ENCODE measurements around the gene IGFLR1.

The IGFLR1 gene

DNA sequence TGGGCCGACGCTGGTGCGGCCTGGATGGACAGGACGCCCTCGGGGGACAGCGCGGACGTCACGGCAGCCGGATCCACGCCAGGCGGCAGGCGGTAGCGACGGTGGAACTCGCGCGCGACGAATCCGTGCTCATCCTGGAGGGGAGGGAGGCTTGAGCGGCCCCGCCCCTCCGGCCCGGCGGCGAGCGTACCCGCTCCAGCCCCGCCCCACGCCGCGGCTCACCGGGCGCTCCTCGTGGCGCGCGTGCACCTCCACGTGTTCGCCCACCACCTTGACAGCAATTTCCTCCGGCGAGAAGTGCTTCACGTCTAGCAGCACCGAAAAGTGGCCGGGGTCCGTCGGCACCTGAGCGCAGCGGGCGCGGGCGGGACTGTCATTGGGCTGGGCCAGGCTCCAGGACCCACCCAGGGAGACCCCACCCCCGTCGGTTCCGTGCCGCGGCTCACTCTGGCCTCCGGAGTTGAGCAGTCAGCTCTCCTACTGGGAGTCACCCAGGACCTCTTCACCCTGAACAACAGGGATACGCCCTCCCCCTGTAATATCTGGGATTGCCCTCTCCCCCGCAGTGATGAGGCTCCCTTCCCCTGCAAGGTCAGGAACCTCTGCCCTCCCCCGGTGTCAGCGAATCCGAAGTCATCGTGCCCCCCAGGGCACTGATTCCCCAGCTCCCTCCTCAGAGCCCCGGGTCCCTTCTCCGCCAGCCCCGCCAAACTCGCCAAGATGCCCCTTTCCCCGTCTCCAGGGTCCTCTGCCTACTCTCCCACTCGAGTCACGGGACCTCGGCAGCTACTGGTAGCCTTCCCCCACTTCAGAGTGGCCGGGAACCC, 13.5 kb upstream of the IGFLR1 start:
- no peak for DNase-seq (ENCODE audit: low spot score)

DNA sequence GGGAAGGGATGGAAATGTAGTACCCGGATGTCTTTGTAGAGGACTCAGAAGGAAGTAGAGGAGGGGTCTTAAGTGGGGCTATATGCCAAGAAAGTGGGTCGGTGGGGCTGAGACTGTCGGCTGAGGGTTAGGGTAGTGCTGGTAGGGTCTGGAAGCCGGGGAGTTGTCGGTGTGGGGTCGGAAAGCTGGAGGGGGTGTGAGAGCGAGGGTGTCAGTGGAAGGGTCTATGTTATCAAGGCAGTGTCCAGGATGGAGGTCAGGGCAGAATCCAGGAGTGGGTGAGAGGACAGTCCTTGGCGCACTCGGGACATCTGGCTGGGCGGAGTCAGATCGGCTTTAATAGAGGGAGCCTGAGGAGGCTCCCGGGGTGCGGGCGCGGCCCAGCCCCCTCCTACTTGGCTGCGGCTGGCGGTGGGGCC, 12.9 kb upstream of the IGFLR1 start:
- no peak for DNase-seq (ENCODE audit: low spot score)

DNA sequence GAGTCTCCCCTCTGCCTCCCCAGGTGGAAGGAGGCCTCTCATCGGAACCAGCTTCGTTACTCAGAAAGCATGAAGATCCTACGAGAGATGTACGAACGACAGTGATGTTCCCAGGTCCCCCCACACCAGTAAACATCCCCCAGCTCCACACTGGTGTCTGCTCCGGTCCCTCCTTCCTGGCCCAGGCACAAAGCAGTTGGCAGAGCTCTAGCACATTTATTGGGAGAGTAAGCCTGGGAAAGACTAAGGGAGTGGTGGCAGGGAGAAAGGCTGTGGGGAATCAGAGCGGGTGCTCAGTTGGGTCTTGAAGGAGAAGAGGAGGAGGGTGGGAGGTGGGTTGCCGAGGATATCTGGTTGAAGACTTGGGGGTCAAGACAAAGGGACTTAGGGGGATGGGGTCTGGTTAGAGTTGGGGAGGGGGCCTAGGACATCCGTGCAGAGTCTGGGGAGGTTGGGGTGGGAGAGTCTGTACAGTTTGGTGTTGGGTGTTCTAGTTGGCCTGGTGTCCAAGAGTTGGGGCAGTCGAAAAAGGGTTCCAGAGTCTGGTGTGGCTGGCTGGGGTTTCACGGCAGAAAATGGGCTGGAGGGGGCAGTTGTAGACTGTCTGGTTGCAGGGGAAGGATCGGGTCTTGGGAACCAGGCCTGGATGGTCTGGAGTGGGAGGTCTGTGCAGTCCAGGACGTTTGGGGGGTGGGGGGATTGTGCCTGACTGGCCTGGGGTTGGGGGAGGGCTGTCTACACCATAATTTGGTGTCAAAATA, 12.3 kb upstream of the IGFLR1 start:
- DNase-seq (ENCODE audit: low spot score), result no peak

DNA sequence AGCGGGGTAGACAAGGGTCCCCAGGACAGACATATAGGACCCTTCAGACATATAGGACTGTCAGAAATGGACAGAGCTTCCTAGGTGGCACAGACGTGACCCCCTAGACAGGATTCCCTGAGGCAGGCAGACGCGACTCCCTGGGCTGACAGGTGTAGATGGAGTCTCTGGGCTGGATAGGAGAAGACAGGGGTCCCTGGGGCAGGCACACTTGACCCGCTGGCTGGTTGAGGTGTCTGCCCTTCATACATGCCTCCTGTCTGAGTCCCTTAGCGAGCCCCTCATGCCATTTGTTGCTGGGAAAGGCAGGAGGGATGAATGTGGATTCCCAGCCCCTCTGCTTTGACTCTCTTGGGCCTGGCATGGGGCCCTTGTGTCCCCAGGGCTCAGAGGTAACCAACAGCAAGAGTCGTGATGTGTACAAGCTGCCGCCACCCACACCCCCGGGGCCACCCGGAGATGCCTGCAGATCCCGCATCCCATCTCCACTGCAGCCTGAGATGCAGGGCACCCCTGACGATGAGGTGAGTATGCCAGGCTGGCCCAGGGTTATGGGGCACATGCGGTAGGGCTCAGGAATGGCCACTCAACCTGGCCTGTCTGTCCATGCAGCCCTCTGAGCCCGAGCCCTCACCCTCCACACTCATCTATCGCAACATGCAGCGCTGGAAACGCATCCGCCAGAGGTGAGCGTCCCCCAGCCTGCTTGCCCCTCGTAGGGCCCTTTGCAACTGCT, 11.6 kb upstream of the IGFLR1 start:
- DNase-seq (ENCODE audit: low spot score), result no peak

DNA sequence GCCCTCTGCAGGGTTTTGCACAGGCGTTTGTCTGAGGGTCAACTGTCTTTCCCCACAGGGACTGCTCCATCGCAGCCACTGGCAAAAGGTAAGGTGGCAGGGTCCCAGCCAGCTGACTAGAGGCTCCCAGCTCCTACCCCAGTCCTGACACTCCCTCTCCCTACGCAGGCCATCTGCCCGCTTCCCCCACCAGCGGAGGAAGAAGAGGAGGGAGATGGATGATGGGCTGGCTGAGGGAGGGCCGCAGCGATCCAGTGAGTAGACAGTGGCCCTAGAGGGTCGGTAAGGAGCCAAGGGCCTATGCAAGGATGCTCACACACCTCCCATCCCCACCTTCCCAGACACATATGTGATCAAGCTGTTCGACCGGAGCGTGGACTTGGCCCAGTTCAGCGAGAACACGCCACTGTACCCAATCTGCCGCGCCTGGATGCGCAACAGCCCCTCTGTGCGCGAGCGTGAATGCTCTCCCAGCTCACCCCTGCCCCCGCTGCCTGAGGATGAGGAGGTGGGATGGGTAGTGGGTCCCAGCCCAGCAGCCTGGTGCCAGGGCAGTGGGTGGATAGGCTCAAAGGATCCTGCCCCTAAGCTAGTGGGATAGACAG, 10.6 kb upstream of the IGFLR1 start:
- no peak for DNase-seq (ENCODE audit: low spot score)

DNA sequence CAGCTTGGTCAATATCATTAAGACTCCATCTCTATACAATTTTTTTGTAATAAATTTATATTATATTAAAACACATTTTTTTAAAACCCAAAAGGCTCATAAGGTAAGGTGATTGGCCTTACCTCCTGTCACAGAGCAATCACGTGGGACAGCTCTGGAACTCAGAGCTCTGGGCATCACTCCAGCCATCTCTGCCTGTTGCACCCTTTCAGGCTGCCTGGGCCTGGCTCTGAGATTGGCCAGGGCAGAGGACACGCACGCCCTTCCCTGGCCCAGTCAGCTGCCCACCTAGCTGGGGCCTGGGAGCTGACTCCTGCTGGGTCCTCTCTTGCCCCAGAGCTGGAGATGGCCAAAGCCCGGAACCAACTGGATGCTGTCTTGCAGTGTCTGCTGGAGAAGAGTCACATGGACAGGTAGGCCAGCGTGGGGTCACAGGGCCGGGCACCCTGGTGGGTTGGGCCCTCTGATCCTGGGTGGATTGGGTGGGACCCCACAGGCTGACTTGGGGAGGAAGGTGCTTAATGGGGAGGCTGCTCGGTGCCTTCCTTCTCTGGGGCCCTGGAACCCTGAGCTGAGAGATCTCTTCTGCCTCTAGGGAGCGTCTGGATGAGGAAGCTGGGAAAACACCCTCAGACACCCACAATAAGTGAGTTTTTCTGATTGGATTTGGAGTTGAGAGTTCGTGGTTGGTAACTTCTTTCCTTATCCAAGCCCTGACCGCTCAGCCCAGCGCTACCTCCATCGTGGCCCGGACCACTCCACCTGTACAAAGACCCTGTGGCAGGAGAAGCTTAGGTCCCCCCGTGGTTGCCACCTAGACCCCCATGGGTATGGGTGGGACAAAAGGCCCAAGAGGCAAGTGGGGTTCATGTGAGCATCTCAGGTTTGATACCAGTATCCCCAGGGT, 9.8 kb upstream of the IGFLR1 start:
- no peak for DNase-seq (ENCODE audit: low spot score)

DNA sequence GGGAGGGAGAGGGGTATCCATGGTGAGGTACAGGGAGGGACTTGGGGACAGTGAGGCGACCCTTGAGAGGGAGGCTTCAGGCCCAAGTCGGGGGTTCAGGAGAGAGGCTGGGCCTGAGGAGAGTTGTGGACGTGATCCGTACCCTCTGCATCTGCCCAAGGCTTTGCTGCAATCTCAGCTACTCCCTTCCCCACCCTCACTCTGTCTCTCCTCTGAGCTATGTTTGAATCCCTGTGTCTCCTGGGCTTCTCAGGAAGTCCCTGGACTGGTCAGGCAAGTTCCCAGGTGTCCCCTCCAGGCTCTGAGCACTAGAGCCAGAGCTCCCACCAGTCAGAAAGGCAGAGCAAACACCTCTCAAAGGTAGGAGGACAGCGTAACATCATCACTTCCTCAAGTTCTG, 7.9 kb upstream of the IGFLR1 start:
- no peak for DNase-seq (ENCODE audit: low spot score)

DNA sequence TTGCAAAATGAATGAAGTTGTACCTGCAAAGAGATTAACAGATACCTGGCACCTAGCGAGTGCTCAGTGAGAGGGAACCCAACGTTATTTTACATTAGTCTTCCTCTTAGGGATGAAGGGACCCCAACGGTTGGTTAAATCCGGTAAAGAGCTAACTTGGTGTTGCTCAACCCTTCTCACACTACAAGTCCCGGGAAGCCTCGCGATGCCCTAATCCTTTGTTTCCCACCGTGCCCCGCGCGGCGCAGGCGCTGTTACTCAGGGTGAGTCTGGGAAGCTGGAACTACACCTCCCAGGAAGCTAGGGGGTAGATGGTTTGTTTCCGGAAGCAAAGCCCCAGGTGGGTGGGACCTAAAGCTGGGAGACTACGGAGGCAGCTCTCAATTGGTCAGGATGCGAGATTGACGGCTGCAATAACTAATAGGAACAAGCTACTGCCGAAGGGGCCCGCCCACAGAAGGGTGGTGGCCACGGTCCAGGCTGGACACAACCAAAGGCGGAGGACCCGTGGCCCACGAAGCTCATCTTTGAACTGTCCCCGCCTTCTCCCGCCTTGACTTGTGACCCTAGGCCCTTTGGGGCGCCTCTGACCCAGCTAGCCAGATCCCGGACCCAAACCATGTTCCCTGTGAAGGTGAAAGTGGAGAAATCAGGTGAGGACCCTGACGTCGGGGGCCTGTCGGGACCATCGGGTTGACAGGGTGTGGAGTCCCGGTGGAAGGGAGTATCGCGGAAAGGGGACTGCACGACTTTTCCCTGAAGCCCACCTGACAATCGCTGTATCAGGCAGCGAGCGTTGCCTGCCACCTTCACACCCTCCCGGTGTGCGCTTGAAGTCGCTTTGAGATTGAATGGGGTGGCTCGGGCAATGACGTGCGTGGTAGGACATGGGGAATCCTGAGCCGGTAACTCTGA, 6.1 kb upstream of the IGFLR1 start, which contains the start of gene LIN37:
Gene LIN37 (plus strand): TSS at position 471 of the 915 bp plus-strand sequence. CDS start 149 bp downstream, at position 620.
- DNase-seq (ENCODE audit: low spot score), result peak; percentile 100

DNA sequence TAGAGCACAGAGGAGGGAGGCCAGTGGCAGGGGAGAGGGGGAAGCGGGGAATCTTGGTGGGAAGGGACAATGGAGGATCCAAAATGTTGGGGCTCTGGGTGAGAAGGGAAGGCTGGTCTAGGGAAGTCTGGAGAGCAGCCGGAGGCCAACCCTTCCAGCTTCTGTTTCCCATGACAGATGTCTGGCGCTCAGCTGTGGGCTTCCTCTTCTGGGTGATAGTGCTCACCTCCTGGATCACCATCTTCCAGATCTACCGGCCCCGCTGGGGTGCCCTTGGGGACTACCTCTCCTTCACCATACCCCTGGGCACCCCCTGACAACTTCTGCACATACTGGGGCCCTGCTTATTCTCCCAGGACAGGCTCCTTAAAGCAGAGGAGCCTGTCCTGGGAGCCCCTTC, 4.3 kb upstream of the IGFLR1 start:
- no peak for DNase-seq (ENCODE audit: low spot score)

DNA sequence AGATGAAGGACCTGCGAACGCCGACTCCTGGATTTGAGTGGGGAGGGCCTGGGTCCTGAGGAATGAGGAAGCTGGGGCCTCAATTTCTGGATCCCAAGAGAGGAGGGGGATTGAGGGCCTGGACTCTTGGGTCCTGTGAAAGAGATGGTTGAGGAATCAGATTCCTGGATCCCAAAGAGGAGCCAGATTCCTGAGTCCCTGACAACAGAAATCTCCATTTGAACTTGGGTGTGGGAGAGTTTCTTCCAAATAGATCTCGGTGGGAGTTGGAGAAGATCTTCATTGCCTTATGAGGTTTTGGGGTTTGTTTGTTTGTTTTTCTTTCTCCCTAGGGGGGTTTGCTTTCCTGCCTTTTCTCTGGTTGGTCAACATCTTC, 3.8 kb upstream of the IGFLR1 start:
- DNase-seq (ENCODE audit: low spot score), result no peak

DNA sequence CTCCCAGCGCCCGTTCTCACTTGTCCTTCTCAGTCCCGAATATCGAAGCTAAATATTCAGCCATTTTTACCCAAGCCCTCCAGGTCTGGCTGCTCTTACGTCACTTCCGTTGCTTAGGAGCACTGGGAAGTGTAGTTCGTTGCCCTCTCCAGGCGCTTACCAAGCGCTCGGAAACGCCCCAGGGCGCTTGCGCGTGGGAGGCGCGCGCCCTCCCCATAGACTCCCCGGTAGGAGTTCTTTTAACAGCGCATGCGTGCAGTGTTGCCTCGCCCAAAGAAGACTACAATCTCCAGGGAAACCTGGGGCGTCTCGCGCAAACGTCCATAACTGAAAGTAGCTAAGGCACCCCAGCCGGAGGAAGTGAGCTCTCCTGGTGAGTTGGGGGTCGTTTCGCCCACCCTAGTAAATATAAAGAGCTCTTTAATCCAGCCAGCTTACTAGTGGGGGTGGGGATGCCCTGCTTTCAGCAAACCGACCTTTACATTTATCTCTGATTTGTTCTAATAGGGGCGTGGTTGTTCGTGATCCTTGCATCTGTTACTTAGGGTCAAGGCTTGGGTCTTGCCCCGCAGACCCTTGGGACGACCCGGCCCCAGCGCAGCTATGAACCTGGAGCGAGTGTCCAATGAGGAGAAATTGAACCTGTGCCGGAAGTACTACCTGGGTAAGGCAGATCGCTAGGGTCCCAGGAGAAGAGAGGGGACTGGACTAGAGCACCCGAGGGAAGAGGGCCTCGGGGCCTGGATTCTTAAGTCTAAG, 3.3 kb upstream of the IGFLR1 start, which contains the start of the genes PSENEN and U2AF1L4:
Gene PSENEN (plus strand): TSS at position 324 of the 759 bp plus-strand sequence. CDS start 280 bp downstream, at position 604.
Gene U2AF1L4 (minus strand): TSS at position 91 of the 759 bp plus-strand sequence. CDS start 27 bp downstream, at position 64.
- peak; percentile 99 for DNase-seq (ENCODE audit: low spot score)

DNA sequence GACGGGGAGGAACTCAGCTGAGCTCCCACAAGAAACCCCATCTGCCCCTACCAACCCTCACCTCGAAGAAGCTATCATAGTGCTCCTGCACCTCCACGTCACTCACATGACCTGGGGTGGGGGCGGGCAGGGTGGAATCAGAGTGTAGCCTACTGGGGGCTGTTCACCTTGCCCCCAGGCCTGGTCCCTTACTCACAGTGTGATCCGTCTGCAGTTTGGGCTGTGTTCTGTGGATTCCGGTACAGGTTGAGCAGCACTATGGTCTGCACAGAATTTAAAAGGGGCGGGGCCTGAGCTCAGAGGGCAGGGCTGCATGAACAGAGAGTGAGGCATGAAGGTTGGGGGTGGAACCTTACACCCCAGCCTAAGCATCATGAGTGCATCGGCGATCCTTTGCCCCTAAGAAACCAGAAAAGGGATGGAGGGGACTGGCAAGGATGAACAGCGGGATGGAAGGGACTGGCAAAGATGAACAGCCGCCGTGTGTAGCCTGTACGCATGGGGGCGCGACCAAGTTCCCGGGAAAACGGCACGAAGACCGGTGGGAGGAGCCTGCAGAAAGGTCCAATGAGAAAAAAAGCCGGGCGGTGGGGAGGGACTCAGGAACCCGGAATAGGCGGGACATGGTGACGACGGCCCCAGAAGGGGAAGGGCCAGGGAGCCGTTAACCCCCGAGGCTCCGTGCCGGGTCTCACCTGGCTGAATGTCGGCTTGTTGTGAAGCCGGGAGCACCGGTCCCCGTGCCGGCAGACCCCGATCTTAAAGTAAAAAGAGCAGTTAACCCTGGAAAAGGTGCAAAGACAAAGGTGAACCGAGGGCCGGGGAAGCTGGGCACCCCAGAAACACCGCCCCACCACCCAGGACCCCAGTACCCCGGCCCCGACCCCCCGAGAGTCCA, 2.4 kb upstream of the IGFLR1 start:
- DNase-seq (ENCODE audit: low spot score), result peak; percentile 97

DNA sequence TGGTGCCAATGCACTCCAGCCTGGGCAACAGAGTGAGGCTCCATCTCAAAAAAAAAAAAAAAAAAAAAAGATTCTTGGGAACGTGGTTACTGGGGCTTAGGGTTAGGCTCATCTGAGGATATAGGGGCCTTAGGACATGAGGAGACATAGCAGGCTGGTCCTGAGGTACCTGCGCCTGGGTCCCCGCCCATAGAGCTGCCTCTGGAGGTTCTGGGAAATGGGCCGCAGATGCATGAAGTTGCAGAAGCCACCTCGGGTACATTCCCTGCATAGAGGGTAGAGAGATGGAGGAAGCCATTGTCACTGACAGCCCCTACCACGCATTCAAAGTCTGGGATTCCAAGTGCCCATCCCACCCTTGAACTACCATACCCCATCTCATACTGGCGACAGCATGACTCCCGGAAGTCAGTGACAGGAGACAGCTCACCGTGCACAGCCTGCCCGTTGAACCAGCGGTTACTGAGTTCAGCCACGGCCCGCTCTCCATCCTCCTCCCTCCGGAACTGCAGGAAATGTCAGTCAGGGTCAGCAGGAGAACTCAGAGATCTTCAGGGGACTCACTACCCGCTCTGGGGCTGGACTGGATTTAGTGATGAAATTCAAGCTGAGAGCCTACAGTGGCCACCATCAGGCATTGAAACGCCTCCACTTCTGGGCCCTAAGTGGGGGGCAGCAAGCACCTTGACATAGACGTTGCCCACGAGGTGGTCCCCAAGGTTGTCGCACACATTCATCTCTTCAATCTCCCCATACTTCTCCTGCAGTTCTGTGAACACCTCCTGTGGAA, 1.6 kb upstream of the IGFLR1 start:
- DNase-seq (ENCODE audit: low spot score), result no peak

DNA sequence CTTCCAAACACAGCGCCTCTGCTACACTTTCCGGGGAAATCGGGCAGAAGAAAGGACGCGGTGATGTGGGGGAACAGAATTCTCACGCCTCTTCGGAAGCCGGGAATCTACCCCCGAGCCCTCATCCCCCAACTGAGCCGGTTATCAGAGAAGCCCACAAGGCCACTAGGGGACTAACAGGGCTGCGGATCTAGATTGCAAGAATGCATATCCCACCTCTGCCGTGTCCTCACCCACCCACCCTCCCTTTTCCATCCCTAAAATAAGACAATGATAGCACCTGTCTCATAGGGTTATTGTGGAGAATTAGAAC, 1.1 kb downstream of the IGFLR1 start:
- no peak for DNase-seq (ENCODE audit: low spot score)

DNA sequence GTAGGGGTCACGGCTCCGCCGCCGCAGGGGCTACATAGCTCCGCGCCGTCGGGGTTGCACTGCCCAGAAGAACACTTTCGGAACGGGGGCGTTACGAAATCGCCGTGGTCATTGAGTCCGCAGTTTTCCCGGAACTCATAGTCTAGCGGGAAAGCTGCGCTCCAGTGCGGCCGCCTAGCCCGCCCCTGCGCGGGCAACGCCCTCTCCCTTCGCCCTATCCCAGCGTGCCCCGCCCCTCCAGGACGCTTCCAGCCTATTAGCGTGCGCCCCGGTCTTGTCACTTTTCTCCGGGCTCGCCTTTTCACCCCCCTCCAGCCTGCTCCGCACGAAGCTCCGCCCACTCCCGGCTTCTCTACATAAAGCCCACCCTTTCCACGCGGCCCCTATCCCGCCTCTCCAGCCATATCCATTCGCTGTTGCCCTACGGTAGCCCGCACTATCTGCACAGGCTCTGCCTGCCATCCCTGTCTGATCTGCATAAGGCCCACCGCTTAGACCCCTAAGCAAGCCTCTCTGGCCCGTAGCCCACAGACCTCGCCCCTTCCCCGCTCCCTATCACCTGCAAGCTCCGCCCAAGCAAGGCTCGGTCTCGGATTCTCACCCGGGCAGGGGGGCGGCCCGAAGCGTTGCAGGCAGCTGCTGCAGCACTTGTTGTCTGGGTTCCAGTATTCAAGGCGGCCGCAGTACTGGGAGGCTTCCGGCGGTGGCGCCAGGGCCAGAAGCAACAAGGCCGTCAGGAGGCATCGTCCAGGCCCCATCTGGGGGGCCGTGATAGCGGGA, 1.6 kb downstream of the IGFLR1 start:
- DNase-seq (ENCODE audit: low spot score), result peak; percentile 97

DNA sequence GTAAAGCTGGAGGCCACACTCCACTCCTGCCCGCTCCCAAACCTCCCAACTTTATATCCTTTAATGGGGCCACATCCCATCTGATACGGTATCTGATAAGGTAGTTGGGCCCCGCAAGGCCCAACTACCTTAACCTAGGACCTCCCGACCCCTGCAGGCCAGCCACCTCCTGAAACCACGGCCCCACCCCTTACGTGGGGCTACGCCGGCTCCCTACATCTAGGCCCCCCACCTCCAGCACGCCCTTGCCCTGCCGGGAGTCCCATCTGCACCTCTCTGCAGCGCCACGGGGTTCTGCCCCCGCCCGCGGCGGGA, 2.2 kb downstream of the IGFLR1 start:
- no peak for DNase-seq (ENCODE audit: low spot score)

Measured in NAMALWA (cell line).